Body of pancreas (tissue), 4 donors: Measurements from ENCODE around the gene WDR83.

ENCODE experiments used
- CTCF ChIP-seq, 7 experiments: fragments of 450-650 bp in 4 of 7; fragments of 200-600 bp in 3 of 7; sonication (generic) in 3 of 7; IDR thresholded peaks; one replicate each; pipeline ENCODE4 v1.5.1; 2016 to 2019; ENCODE audit warnings: antibody characterized with exemption in 7 of 7
- POLR2A ChIP-seq, 3 donors: fragments of 450-650 bp; IDR thresholded peaks; one replicate each; pipeline ENCODE4 v1.6.1; 2016; ENCODE audit warnings: antibody characterized with exemption in 3 of 3, mild to moderate bottlenecking in 2 of 3

GRCh38 chr19:12676384-12676792, 9.8 kb downstream of the WDR83 start:
- TF ChIP-seq CTCF (IDR thresholded peaks at IDR 0.05) (peak; percentile 67 to 87 (median 74)), POLR2A (IDR thresholded peaks at IDR 0.05) (no peak)
